ENCODE results near the gene MYT1.

- TF ChIP-seq CTCF (IDR thresholded peaks at IDR 0.05) (no peak), POLR2A (IDR thresholded peaks at IDR 0.05) (no peak)
Observed at GRCh38 chr20:64271636-64272035, 107.4 kb downstream of the MYT1 start.

All from uterus (tissue), 2 donors.